KMS-11 (cell line): Measurements from ENCODE around the gene VEPH1.

Experiments used
- H2AFZ ChIP-seq: fragments of 200-600 bp; sonication (generic); 2 replicates; pipeline ENCODE4 v1.6.1; 2016; ENCODE audit warnings: antibody characterized with exemption, mixed run types, low read depth
- H3K27ac ChIP-seq: fragments of 200-600 bp; sonication (generic); 2 replicates; pipeline ENCODE4 v1.6.1; 2016; ENCODE audit warnings: mild to moderate bottlenecking, mixed run types
- H3K27me3 ChIP-seq: fragments of 200-600 bp; sonication (generic); 2 replicates; pipeline ENCODE4 v1.6.1; 2017; ENCODE audit warnings: mild to moderate bottlenecking, low read depth, mixed run types, moderate library complexity; ENCODE audit not compliant: insufficient read depth
- H3K36me3 ChIP-seq: fragments of 200-600 bp; sonication (generic); 2 replicates; pipeline ENCODE4 v1.6.1; 2017; ENCODE audit warnings: mild to moderate bottlenecking, mixed run types; ENCODE audit not compliant: insufficient read depth
- H3K4me1 ChIP-seq: fragments of 200-600 bp; sonication (generic); 2 replicates; pipeline ENCODE4 v1.6.1; 2016; ENCODE audit warnings: mild to moderate bottlenecking, low read depth, mixed run types; ENCODE audit not compliant: poor library complexity, severe bottlenecking
- H3K4me2 ChIP-seq: fragments of 200-600 bp; sonication (generic); 2 replicates; pipeline ENCODE4 v1.7.0; 2016; ENCODE audit warnings: mild to moderate bottlenecking, mixed run types
- H3K4me3 ChIP-seq: fragments of 200-600 bp; sonication (generic); IDR thresholded peaks from 2 replicates; pipeline ENCODE4 v1.6.1; 2017; ENCODE audit warnings: low read depth, low read length, mixed read lengths; ENCODE audit not compliant: insufficient read depth
- H3K79me2 ChIP-seq: fragments of 200-600 bp; sonication (generic); 2 replicates; pipeline ENCODE4 v1.6.1; 2016; ENCODE audit warnings: low read depth, mixed run types; ENCODE audit not compliant: insufficient read depth
- H3K9ac ChIP-seq: fragments of 200-600 bp; sonication (generic); 2 replicates; pipeline ENCODE4 v1.6.1; 2016; ENCODE audit warnings: mild to moderate bottlenecking, mixed run types
- H4K20me1 ChIP-seq: fragments of 200-600 bp; sonication (generic); 2 replicates; pipeline ENCODE4 v1.6.1; 2016; ENCODE audit warnings: mild to moderate bottlenecking, mixed run types; ENCODE audit not compliant: insufficient read depth
- TF ChIP-seq, protein P1 (sequence below): fragments of 200-600 bp; sonication (generic); conservative IDR thresholded peaks from 2 replicates; pipeline ENCODE4 v1.6.1; 2017; ENCODE audit warnings: low read depth, mild to moderate bottlenecking, antibody characterized with exemption, low read length, moderate library complexity, mixed read lengths

VEPH1 gene

DNA sequence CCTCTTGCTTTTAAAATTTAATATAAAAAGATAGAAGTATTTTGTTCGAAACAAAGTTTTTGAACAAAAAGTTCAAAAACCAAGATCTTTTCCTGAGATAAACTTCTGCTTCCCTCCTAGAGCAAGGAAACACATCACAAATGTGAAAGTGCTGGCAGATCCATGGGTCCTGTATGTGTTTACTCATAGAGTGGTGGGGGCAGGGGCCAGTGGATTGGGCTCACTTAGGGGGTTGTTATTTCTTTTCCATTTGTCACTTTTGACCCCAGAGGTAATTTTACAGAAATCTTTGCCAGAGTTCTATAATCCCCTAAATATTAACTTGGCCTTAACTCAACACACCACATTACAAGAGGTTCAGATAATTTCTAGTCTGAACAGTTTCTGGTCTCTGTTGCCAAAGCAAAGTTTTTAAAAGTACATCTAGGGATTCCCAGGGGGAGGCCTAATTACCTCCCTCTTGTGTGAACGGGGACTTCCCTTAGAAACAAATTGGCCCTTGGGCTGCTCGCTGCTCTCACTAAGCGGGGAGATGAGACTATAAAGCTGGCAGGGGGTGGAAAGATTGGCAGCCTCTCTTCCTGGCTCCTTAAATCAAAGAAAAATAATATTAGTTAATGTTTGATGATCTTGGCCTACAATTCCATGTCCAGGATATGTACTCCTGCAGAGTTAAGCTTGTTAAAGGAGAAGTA lies 133.3 kb downstream of the VEPH1 start:
- Histone ChIP-seq H3K4me2 (no peak overlapping the region), H2AFZ (no peak overlapping the region), H3K79me2 (no peaks in the 10 kb centered on the region), H3K27me3 (no peaks in the 10 kb centered on the region), H3K9ac (no peak overlapping the region), H3K36me3 (no peaks in the 10 kb centered on the region), H4K20me1 (no peaks in the 10 kb centered on the region), H3K4me3 (no peak overlapping the region), H3K27ac (no peak overlapping the region), H3K4me1 (no peaks in the 10 kb centered on the region)
- TF ChIP-seq, protein P1, sequence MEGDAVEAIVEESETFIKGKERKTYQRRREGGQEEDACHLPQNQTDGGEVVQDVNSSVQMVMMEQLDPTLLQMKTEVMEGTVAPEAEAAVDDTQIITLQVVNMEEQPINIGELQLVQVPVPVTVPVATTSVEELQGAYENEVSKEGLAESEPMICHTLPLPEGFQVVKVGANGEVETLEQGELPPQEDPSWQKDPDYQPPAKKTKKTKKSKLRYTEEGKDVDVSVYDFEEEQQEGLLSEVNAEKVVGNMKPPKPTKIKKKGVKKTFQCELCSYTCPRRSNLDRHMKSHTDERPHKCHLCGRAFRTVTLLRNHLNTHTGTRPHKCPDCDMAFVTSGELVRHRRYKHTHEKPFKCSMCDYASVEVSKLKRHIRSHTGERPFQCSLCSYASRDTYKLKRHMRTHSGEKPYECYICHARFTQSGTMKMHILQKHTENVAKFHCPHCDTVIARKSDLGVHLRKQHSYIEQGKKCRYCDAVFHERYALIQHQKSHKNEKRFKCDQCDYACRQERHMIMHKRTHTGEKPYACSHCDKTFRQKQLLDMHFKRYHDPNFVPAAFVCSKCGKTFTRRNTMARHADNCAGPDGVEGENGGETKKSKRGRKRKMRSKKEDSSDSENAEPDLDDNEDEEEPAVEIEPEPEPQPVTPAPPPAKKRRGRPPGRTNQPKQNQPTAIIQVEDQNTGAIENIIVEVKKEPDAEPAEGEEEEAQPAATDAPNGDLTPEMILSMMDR, result no peak

DNA sequence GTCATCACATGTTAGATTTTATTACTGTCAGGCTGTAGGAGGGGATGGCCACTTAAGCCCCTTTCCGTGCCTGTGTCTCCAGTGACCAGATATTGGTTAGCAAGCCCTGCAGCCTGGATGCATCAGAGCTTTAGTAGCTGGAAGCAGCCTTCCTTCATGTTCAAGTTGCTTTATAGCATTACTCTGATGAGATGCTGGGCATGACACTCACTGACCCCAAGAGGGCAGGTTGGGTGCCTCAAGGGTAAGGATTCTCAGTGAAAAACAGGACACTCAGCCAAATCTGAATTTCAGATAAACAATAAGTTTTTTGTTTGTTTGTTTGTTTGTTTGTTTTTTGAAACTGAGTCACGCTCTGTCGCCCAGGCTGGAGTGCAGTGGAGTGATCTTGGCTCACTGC lies 135.0 kb downstream of the VEPH1 start:
- H3K27ac ChIP-seq, result no peak overlapping the region
- H3K4me2 ChIP-seq, result no peak overlapping the region
- H3K36me3 ChIP-seq, result no peaks in the 10 kb centered on the region
- H2AFZ ChIP-seq, result no peak overlapping the region
- H3K79me2 ChIP-seq, result no peaks in the 10 kb centered on the region
- no peaks in the 10 kb centered on the region for H3K4me1 ChIP-seq
- H4K20me1 ChIP-seq, result no peaks in the 10 kb centered on the region
- TF ChIP-seq, protein P1, result no peak
- H3K4me3 ChIP-seq, result no peak overlapping the region
- H3K9ac ChIP-seq, result no peak overlapping the region
- H3K27me3 ChIP-seq, result no peaks in the 10 kb centered on the region

DNA sequence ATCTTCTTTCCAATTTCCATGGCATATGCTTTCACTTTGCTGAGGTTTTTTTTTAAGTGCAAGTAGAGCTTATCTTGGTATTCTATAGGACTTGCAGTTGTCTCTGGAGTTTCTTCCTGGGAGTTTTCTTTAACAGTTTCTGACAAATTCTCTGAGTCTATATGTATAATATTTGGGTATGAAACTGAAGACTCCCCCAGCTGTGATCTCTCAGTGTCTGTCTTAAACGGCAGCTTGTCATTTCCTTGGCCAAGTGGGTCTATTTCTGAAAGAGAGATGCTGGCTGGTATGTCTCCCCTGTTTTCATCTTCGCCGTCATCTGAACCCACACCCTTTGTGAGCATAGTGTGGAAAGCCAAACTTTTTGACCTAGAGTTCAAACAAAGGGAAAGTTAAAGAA lies 139.8 kb downstream of the VEPH1 start:
- H3K9ac ChIP-seq, result no peak overlapping the region
- H3K79me2 ChIP-seq, result no peaks in the 10 kb centered on the region
- no peaks in the 10 kb centered on the region for H4K20me1 ChIP-seq
- H3K4me3 ChIP-seq, result no peak overlapping the region
- H3K27ac ChIP-seq, result no peak overlapping the region
- TF ChIP-seq, protein P1, result no peak
- H2AFZ ChIP-seq, result no peak overlapping the region
- no peaks in the 10 kb centered on the region for H3K27me3 ChIP-seq
- H3K4me2 ChIP-seq, result no peak overlapping the region
- no peaks in the 10 kb centered on the region for H3K4me1 ChIP-seq
- no peaks in the 10 kb centered on the region for H3K36me3 ChIP-seq

DNA sequence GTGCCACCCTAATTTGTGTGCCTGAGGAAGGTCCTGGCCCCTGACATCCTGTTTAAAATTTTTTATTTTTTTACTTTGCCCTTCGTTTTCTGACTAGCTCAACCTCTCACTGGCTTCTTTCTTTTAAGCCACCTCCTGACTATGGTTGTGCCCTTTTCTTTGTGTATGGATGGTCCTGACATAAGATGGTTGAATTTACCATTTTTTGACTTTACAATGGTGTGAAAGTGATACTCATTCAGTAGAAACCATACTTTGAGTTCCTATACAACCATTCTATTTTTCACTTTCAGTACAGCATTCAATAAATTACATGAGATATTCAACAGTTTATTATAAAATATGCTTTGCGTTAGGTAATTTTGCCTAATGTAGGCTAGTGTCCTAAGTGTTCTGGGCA lies 140.9 kb downstream of the VEPH1 start:
- H3K9ac ChIP-seq, result no peak overlapping the region
- TF ChIP-seq, protein P1, result no peak
- no peaks in the 10 kb centered on the region for H3K4me1 ChIP-seq
- H3K4me2 ChIP-seq, result no peak overlapping the region
- H3K36me3 ChIP-seq, result no peaks in the 10 kb centered on the region
- H3K27ac ChIP-seq, result no peak overlapping the region
- H3K4me3 ChIP-seq, result no peak overlapping the region
- no peaks in the 10 kb centered on the region for H3K27me3 ChIP-seq
- H4K20me1 ChIP-seq, result no peaks in the 10 kb centered on the region
- no peaks in the 10 kb centered on the region for H3K79me2 ChIP-seq
- H2AFZ ChIP-seq, result no peak overlapping the region
